T47D (cell line): ENCODE results near the gene ERMARD.

Source experiments
- DNase-seq, 2 experiments: peaks; one replicate each; pipeline versions ENCODE4 v3.0.0 to v3.0.0-alpha.2; 2011 to 2012; ENCODE audit warnings: low read depth in 1 of 2, low spot score in 1 of 2
- JUND ChIP-seq: IDR thresholded peaks from 2 replicates; pipeline ENCODE4 v1.6.1; 2012; ENCODE audit warnings: low read depth
- in situ Hi-C: cut with HindIII; loops from 2 replicates; pipeline ENCODE4 v1.10.0; 2016; ENCODE audit warnings: low sequenced_read_pairs, low pct_unique_long_range_greater_than_20kb

ERMARD gene

DNA sequence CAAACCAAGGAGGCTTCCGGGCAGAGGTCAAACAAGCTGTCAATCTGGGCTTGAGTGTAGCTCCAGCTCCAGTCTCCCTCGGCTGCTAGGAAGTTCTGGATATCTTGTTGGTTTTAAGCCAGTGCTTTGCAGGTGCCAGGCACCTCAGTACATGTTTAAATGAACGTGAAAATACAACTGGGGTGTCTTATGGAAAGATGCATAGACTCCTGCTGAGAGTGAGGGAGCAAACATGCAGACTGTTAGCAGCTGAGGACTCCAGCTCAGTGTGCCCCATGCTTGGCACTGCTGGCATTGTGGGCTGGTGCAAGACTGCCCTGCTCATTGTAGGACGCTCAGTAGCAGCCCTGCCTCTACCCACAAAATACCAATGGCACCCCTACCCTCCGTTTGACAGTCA lies 28.5 kb downstream of the ERMARD start:
- no peak for TF ChIP-seq JUND
- DNase-seq = no peak
- in situ Hi-C loops = no loop called here

DNA sequence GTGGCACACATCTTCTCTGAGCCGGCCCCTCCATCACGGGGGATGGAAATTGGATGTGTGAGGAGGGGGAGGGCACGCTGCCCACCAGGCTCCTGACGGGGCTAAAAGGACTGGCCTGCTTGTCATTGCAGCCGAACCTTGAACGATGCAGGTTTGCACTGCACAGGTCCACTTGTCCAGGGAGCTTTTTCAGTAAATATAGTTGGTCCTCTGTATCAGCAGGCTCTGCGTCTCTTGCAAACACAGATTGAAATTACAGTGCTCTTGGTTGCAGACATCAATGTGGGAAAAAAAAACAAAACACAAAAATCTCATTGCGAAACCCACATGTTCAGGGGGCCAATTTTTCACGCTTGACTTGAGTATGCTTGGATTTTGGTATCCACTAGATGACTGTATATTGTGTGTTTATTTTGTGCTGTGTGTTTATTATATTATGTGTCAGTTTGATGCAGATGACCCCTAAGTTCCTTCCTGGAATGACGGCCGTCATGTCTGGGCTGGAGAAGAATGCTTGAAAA lies 29.2 kb downstream of the ERMARD start:
- in situ Hi-C loops = no loop called here
- TF ChIP-seq JUND = no peak
- no peak for DNase-seq

DNA sequence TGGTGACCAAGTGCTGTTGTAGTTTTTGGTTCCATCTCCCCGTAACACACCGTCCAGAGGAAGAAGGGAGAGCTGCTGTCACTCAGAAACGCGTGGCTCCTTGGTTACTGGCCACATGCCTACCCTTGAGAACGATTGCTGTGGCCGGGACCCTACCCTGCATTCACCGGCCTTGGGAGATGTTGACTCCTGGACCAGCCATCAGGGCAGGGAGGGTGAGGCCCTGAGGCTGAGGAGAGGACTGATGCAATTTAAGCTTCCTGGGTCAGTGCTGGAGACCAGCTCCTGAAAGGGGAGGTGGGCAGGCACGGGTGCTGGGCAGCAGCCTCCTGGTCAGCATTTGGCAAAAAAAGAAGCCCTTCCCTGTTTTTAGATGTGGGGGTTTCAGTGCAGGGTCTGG lies 31.5 kb downstream of the ERMARD start:
- DNase-seq = no peak
- in situ Hi-C loops = no loop called here
- TF ChIP-seq JUND = no peak

DNA sequence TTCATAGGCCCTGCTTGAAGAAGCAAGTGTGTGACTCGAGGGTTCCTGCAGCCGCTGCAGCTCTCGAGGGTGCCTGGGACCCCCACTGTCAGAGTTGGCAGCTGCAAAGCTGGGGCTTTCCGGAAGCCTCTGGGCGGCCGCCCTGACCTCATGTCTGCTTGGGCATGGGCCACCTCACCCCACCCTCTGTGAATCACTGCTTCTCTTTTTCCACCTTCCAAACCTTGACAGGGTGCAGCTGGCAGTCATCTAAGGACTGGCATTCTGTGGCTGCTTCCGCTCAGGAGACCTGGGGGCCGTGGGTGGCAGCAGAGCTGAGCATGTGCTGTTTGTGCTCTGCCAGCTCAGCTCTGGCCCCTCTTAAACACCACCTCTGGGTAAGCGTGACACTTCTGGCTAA lies 32.0 kb downstream of the ERMARD start:
- no peak for DNase-seq
- in situ Hi-C loops = no loop called here
- no peak for TF ChIP-seq JUND

DNA sequence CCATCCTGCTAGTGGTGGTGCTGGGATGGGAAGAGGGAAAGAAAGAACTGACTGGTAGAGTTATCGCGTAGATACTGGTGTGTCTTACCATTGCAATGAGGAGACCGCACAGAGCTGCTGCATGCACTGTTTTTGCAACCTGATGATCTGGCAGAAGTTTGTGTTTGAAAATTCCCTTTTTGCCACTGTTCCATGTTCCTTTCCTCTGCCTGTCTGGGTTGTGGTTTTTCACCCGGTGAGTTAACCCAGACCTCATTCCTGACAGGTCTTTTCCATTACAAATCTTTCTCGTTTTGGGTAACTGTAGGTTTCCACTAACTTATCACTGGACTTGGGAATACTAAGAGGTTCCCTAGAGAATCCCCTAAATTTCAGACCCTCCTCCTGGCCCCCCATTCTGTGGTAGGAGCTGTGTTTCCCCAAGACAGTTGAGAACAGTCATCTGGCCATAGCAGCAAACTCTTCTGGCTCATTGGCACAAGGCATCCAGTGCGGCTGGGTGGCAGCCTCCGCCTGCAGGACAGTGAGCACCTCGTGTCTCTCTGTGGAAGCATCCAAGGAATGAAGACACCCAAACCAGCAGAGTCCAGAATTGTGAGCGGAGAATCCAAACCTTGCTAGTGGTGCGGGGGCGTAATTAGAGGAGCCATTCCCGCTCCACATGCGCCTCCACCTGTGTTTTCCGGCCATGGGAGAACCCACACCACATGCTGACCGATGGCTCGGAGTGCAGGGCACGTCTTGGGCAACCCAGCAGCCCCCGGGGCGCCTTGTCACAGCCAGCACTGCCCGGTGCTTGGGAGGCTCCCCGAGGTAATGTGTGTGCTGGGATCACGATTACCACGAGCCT lies 32.8 kb downstream of the ERMARD start:
- TF ChIP-seq JUND = no peak
- in situ Hi-C loops = no loop called here
- DNase-seq = no peak

DNA sequence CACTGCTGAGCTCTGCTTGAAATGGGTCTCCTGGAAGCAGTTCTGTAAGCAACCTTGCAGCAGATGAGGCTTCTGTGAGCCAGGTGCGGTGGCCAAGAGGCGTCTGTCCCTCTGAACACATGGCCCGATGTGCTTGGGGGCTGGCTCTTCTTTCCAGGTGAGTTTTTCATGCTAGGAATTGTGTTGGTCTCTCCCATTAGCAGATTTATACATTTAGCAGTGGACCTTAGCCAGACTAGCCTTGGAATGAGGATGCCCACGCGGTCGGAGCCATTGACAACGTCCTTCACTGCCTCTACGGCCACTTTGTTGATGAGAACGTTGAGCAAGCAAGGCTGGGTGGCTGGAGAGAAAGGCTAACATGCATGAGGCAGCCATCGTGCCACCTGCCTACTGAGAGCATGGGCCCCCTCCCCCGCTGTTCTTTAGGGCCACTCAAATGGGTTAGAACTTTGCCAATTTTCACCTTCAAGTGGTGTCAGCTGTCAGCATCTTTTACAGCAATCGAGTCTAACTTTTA lies 33.5 kb downstream of the ERMARD start:
- no peak for DNase-seq
- in situ Hi-C loops = no loop called here
- TF ChIP-seq JUND = no peak

DNA sequence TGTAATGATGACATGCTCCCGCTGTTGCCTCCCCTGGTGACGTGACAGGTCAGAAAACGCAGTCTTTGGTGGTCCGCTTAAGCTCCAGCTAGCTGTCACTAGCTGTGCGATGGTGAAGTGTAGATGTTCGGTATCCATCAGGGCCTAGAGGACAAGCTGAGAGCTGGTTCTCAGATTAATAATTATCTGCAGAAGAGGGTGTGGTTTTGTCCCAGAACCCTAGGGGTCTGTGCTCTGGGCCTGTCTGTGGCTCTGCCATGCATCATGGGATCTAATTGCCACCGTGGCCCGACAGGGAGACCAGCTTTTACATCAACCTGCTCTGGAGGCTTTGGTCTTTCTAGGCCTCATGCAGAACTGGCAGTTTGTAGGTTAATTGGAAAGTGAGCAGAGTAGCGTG lies 34.1 kb downstream of the ERMARD start:
- no peak for TF ChIP-seq JUND
- in situ Hi-C loops = no loop called here
- no peak for DNase-seq

DNA sequence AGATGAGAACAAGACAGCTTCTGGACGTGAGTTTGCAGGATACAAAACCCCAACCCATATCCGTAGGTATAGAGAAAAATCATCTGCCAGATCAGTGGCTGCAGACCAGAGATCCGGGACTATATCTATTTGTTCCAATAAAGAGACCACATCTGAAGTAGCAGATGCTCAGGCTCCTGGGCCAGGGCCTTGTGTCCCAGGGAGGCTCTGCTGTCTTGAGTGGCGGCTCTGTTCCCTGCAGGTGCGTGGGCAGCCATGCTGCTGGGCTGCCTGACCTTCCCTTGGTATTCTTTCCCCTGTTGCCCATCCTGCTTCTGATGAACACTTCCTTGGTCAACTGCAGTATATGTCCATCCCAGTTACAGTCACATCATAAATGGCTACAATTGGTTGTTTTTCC lies 34.9 kb downstream of the ERMARD start:
- in situ Hi-C loops = no loop called here
- no peak for TF ChIP-seq JUND
- no peak for DNase-seq

DNA sequence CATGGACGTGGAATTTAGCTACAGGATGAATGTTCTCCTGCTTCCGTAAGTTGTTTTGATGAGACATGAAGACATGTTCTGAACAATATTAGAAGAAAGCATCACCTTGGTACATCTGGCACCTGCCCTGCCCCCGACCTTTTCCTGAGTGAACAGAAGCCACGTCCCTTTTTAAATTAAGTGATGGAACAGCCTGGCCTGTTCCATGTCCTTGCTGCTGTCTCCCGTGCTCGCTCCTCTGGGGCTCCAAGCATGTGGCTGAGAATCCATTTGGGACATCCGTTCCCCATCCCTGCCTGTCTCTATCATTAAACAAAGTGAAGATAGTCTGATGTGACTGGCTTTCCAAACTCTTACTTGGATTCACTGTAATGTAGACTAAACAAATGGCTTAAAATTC lies 36.4 kb downstream of the ERMARD start:
- no peak for DNase-seq
- in situ Hi-C loops = no loop called here
- TF ChIP-seq JUND = no peak

DNA sequence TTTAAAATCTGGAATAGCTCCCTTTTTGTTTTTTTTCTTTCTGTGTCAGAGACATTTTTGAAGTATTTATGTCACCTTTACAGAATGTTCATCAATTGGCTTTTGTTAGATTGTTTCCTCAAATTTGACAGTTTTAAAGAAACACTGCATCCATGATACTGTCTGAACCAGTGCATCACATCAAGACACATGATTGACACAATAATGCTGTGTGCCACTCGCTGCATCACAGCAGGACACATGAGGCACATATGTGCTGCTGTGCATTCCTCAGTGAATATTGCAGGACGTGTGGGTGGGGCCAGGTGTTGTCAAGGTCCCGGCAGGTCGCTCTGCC lies 37.4 kb downstream of the ERMARD start:
- in situ Hi-C loops = no loop called here
- no peak for DNase-seq
- TF ChIP-seq JUND = no peak

DNA sequence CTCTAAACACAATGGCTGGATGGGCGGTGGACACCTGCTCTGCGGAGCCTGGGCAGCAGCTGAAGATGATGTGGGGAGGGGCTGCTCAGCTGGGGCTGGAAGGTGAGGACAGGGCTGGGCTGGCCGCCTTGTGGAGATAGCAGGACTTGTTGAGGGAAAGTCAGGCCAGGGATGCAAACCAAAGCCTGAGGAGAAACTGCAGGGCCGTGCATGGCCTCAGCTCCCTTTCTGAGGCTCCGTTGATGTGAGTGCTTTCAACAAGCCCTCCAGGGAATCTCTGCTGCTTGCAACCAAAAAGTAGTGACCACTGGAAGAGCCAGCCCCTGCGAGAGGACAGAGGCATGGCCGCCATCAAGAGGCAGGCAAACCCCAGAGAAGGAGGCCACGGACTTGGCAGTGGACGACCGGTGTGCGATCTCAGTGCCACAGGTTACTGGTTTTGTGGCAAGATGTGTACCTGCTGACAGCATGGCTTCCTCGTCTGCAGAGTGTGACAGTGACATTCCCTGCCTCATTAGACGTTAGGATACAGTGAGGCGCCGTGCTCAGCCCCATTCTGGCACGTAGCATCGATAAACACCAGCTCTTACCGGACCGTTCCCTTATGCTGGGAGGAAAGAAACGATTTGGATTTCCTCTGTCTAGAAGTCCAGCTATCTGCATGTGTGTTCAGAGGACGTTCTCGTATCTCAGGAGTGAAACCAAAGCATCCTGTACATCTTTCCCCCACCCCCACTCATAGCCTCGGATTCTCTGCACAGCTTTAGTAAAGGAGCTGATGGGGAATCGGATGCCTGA lies 37.9 kb downstream of the ERMARD start:
- no peak for DNase-seq
- in situ Hi-C loops = no loop called here
- TF ChIP-seq JUND = no peak

DNA sequence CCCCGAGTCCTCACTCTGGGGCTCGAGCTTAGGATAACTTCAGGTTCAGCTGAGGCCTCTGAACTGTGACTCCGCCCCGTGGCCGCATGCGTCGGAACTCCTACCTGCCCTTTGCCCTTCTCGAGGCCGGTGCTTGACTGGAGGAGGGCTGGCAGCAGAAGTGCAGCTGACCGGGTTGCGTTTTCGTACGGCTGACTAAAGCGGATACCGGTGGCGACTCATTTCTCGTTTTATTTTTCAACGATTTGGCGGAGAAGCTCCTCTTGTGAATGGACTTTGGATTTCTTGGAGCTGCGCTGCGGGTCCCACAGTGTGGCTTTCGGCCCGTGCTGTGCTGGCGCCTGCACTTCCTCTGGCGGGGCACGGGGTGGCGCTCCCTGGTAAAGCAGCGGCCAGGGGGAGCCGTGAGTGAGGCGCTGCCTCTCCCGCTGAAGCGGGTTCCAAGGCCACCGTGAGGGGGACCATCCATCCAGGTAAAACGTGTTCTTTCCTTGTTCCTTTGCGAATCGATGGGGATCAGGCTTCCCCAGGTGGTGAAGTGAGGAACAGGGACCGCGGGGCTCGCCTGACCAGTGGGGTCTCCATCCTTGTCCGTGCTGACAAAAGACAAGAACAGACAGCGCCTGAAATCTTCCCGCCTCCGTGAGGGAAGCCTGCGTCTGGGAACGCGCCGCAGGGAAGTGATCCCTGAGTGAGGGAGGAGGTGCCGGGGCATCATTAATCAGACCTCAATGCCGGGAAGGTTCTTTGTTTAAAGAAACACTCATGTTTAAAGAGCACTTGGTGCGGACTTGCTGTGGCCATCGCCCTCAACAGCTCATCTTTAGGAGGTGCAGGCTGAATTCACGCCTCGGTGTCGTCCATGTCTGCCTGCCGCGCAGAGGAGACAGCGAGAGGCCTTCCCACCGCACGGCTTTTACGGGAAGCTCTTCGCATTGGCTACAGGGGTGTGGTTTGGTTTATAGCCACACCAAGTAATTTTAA lies 38.8 kb downstream of the ERMARD start:
- in situ Hi-C loops = no loop called here
- DNase-seq = peak; percentile 48 to 61
- TF ChIP-seq JUND = no peak
